Left renal pelvis (tissue), 4 donors: Measurements from ENCODE around the gene DUSP8. TPM values are rescaled to one million over a fixed set of nuclear protein-coding genes. Genes with fewer than 3 reads are reported as not detected.

Source experiments
- DNase-seq, 4 donors: peaks; one replicate each; pipeline ENCODE4 v3.0.0-alpha.2; 2013; ENCODE audit warnings: low read depth in 4 of 4, low spot score in 3 of 4
- polyA plus RNA-seq, 4 donors: library from polyadenylated mRNA; unstranded; fragments of 120-200 nt; gene quantifications; one replicate each; pipeline ENCODE4 v1.2.1, GENCODE V29; 2013; ENCODE audit not compliant: insufficient read length in 4 of 4

DUSP8 gene
- polyA plus RNA-seq, 4 donors: 2.6 to 5.5 (median 4.4) TPM

DNA sequence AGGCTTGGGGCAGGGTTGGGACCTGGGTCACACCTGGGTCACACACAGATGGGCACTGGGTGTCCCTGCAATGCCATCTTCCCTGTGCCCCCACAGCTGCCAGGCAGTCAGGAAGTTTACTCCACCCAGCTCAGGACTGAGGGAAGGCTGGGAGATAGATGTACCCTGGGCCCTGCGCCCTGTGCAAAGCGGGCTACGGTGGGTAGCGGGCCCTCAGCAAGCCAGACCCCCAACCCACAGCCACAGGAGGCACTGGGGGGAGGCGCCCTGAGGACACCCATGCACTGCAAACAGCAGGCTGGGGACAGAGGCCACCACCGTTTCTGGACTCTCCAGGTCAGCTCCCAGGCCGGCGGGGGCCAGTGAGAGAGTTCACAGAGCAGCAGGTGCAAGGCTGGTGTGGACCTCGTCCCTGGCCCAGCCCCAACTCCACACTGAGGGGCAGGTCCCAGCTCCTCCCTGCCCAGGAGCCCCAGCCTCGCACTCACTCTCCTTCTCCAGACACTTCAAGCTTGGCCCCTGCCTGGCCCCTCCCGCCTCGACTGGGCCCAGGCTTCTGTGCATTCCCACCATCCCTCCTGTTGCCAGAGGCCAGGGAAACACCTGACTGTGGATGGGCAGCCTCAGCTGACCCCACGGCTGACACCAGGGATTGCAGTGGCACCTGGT, 4.9 kb downstream of the DUSP8 start:
- no peak for DNase-seq

- no peak for DNase-seq
These were observed 5.6 kb downstream of the DUSP8 start for GRCh38 chr11:1566381-1567051.

GRCh38 chr11:1565904-1566247, 6.2 kb downstream of the DUSP8 start:
- DNase-seq: no peak

DNA sequence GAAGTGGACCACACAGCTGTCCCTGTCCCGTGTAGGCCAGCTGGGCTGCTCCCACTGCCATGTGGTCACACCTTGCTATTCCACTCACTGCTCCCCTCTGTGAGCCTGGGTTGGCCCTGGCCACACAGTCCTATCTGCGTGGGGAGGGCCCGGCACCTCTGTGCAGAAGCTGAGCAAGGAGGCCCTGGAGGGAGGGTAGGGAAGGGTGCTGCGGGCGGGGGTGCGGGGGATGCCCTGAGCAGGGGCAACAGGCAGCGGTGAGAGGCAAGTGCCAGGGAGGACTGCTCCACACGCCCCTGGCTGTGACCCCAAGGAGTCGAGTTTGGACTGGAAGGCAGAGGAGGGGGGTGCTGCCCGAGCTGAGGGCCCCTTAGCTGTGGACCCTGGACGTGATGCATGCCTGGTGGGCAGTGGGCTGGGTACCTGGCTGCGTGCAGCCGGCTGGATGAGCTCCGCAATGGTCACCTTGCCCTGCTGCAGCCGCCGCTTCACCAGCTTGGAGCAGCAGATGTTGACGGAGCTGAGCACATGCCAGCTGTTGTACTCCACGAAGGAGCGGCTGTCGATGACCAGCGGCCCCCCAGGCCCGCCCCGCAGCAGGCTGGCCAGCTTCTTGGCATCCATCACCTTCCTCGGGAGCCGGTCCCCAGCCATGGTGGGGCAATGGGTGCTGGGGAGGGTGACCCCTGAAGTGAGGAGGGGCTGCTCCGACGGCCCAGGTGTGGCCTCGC, 6.7 kb downstream of the DUSP8 start:
- no peak for DNase-seq

- DNase-seq: no peak
These were observed 7.4 kb downstream of the DUSP8 start for GRCh38 chr11:1564535-1565172.

GRCh38 chr11:1563697-1564534, 8.2 kb downstream of the DUSP8 start:
- no peak for DNase-seq

- no peak for DNase-seq
These were observed 8.9 kb downstream of the DUSP8 start for GRCh38 chr11:1563149-1563638.

- no peak for DNase-seq
These were observed 9.5 kb downstream of the DUSP8 start for GRCh38 chr11:1562469-1563148.

- DNase-seq: no peak
These were observed 10.1 kb downstream of the DUSP8 start for GRCh38 chr11:1561955-1562354.

DNA sequence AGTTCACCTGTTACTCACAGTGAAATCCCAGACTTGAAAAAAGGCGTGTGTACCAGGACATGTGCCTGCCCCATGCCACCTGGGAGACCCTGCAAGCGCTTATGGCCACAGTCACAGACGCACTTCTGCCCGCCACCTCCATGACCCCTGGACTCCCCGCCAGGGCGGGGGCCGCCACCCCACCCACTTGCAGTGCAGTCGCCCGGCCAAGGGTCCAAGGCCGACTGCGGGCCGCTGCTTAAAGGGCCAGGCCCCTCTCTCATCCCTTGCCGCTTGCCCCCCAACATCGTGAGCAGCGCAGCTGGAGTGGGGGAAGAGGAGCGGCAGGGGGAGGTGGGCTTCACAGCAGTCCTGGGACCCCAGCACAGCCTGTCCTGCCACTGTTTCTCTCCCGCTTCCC, 10.8 kb downstream of the DUSP8 start:
- no peak for DNase-seq

GRCh38 chr11:1560649-1561251, 11.3 kb downstream of the DUSP8 start:
- no peak for DNase-seq

GRCh38 chr11:1560002-1560648, 11.9 kb downstream of the DUSP8 start:
- no peak for DNase-seq

DNA sequence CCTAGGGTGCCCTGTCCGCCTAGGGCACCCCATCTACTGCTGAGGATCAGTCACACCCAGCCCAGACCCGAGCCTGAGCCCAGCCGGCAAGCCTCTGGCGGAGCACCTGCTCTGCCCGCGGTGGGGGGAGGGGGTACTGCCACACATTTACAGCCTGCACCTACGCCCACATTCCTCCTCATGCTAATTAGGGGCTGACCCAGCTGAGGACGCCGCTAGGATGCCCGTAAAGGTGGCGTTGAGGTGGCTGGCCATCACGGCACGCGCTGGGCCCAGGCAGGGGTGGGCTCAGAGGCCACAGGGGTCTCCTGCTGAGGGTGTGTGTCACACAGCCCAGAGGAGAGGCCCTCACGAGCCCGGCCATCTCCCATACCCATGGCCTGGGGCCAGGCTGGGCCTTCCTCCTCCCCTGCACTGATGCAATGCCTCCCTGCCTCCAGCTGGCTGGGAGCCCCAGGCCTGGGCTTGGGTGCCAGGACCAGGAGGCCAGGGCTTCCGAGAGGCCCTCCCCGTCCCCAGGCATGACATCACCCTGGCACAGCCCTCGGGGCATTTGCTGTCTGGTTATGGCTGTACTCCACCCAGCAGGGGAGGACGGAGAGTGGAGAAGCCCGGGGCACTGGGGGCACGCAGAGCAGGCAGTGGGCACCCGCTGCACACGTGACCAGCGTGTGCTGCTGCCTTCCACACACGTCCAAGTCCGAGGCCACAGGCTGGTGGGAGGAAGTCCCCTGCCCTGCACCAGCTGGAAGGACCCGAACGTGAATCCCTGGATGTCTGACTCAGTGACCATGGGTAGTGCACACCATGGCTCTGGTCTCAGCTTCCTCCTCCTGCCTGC, 12.7 kb downstream of the DUSP8 start:
- DNase-seq: no peak

DNA sequence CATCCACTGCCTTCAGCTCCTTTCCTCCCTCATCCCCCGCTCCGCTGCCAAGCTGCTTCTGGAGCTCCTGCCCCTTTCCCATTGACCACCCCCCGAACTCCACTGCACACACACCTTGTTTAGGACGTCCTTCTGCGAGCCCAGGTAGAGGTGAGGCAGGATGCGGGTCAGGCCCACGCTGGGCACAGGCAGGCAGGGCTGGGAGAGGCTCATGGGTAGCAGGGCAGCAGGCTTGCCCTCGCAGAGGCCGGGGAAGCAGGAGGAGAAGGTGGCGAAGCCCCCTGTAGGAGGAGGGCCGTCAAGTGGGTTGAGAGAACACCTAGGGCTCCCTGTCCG, 13.3 kb downstream of the DUSP8 start:
- DNase-seq: no peak

GRCh38 chr11:1557904-1558774, 13.9 kb downstream of the DUSP8 start:
- DNase-seq: no peak

DNA sequence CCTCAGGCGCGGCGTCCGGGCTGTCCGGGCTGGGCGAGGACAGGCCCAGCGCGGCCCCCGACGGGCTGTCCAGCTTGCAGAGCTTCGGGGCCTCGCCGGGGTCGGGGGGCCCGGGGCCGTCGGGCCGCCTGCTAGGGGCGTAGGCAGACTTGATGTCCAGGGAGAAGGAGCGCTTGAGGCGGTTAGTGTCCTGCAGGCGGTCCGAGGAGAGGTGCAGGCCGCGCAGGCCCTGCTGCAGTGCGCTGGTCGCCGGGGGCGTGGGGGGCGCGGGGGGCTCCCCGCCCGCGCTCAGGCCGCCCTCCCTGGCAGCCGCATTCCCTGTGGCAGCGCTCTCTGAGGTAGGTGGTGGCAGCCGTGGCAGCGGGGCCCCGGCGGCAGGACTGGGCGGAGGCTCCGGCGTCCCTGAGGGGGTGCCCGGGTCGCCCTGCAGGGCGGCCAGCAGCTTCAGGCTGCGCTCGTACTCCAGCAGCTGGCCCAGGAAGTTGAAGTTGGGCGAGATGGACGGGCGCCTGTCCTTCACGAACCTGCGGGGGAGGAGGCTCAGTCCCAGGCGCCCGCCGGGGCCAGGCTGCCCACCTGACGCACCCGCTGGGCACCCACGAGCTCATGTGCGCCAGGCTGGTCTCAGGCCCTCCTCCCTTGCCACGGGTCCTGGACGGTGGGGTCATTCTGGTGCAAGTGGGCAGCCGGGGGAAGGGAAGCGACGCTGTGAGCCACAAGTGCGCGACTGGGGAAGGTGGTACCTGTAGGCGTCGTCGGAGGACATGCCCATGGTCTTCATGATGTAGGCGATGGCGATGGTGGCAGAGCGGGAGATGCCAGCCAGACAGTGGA, 14.8 kb downstream of the DUSP8 start:
- DNase-seq: no peak
